IMR-90 (cell line): Measurements from ENCODE around the gene CAMTA1. TPM values are rescaled to one million over a fixed set of nuclear protein-coding genes. Genes with fewer than 3 reads are reported as not detected.

Source experiments
- ATAC-seq: fragments of 200-7000 bp; cut with Tn5 transposase; 2 replicates; pipeline ENCODE4 v1.9.1; 2020; ENCODE audit warnings: low read depth, mild to moderate bottlenecking, moderate library complexity
- BruUV-seq: library from RNA; stranded (reverse); fragments of 400-500 nt; replicated peaks from 2 replicates; lab custom pipeline; 2021; lab: Mats Ljungman, UMichigan
- CTCF ChIA-PET: fragments of 300-600 bp; formaldehyde crosslinking; extraction: SDS; loops from one replicate; lab custom pipeline; 2021; ENCODE audit warnings: antibody characterized with exemption; lab: Yijun Ruan, JAX
- POLR2A ChIA-PET: fragments of 300-600 bp; sonication (Branson Sonifier 250); formaldehyde crosslinking; loops from one replicate; lab custom pipeline; 2022; ENCODE audit warnings: antibody characterized with exemption; ENCODE audit not compliant: unreplicated experiment; lab: Charles Lee
- DNase-seq: peaks from one replicate; pipeline ENCODE4 v3.0.0; 2013
- H2AFZ ChIP-seq: replicated peaks from 2 replicates; pipeline ENCODE3; 2013; ENCODE audit warnings: low read length, mild to moderate bottlenecking; ENCODE audit not compliant: poor library complexity
- H2AK5ac ChIP-seq: 2 replicates; pipeline ENCODE4 v1.6.1; 2013; ENCODE audit warnings: low read depth, low read length, inconsistent platforms
- H2AK9ac ChIP-seq: replicated peaks from 2 replicates; pipeline ENCODE3; 2013; ENCODE audit warnings: mild to moderate bottlenecking, low read depth, low read length, moderate library complexity; ENCODE audit not compliant: poor library complexity
- H2BK120ac ChIP-seq: 2 replicates; pipeline ENCODE4 v1.6.1; 2013; ENCODE audit warnings: low read depth, low read length, inconsistent platforms
- H2BK15ac ChIP-seq: 3 replicates; pipeline ENCODE4 v1.6.1; 2013; ENCODE audit warnings: low read depth, low read length, inconsistent platforms
- H2BK20ac ChIP-seq: 2 replicates; pipeline ENCODE4 v1.6.1; 2013; ENCODE audit warnings: low read depth, mild to moderate bottlenecking, inconsistent platforms, low read length, moderate library complexity
- H2BK5ac ChIP-seq: 2 replicates; pipeline ENCODE4 v1.6.1; 2013; ENCODE audit warnings: mild to moderate bottlenecking, low read depth, low read length, inconsistent platforms; ENCODE audit not compliant: poor library complexity, severe bottlenecking
- H3K14ac ChIP-seq: replicated peaks from 2 replicates; pipeline ENCODE4 v1.6.1; 2013; ENCODE audit warnings: low read depth, low read length, inconsistent platforms
- H3K18ac ChIP-seq: 2 replicates; pipeline ENCODE4 v1.6.1; 2013; ENCODE audit warnings: low read depth, low read length, control low read depth
- H3K23ac ChIP-seq: 2 replicates; pipeline ENCODE4 v1.6.1; 2013; ENCODE audit warnings: low read depth, low read length, inconsistent platforms
- H3K27ac ChIP-seq: 2 replicates; pipeline ENCODE4 v1.5.1; 2013; ENCODE audit warnings: mild to moderate bottlenecking, control low read depth, low read length; ENCODE audit not compliant: insufficient read depth
- H3K27me3 ChIP-seq: 2 replicates; pipeline ENCODE4 v1.6.1; 2013; ENCODE audit warnings: low read length; ENCODE audit not compliant: control insufficient read depth, insufficient read depth
- H3K36me3 ChIP-seq: 2 replicates; pipeline ENCODE4 v1.6.1; 2013; ENCODE audit warnings: low read length, mixed read lengths; ENCODE audit not compliant: control insufficient read depth, insufficient read depth
- H3K4ac ChIP-seq: 2 replicates; pipeline ENCODE4 v1.6.1; 2013; ENCODE audit warnings: low read depth, low read length, inconsistent platforms
- H3K4me1 ChIP-seq: 2 replicates; pipeline ENCODE4 v1.6.1; 2013; ENCODE audit warnings: low read length, mixed read lengths; ENCODE audit not compliant: control insufficient read depth, insufficient read depth
- H3K4me2 ChIP-seq: 2 replicates; pipeline ENCODE4 v1.6.1; 2013; ENCODE audit warnings: low read depth, mild to moderate bottlenecking, control low read depth, low read length, moderate library complexity
- H3K4me3 ChIP-seq: 2 replicates; pipeline ENCODE4 v1.5.1; 2013; ENCODE audit warnings: low read depth, mild to moderate bottlenecking, control low read depth, low read length, moderate library complexity; ENCODE audit not compliant: insufficient read depth
- H3K56ac ChIP-seq: 2 replicates; pipeline ENCODE4 v1.6.1; 2013; ENCODE audit warnings: low read length, inconsistent platforms; ENCODE audit not compliant: insufficient read depth; ENCODE audit errors: extremely low read depth
- H3K79me1 ChIP-seq, 2 experiments: 2 replicates each; pipeline ENCODE4 v1.6.1; 2013; ENCODE audit warnings: low read length in 2 of 2, inconsistent platforms in 1 of 2, low read depth in 1 of 2
- H3K9ac ChIP-seq: 2 replicates; pipeline ENCODE4 v1.6.1; 2013; ENCODE audit warnings: low read depth, low read length, control low read depth
- H3K9me1 ChIP-seq: 2 replicates; pipeline ENCODE4 v1.6.1; 2013; ENCODE audit warnings: low read length, inconsistent platforms; ENCODE audit not compliant: insufficient read depth
- H3K9me3 ChIP-seq: 2 replicates; pipeline ENCODE4 v1.6.1; 2013; ENCODE audit warnings: low read length; ENCODE audit not compliant: control insufficient read depth, insufficient read depth
- H4K20me1 ChIP-seq: 2 replicates; pipeline ENCODE4 v1.6.1; 2013; ENCODE audit warnings: low read length, inconsistent platforms; ENCODE audit not compliant: insufficient read depth
- H4K5ac ChIP-seq: 2 replicates; pipeline ENCODE4 v1.6.1; 2013; ENCODE audit warnings: mild to moderate bottlenecking, low read depth, low read length, control low read depth
- H4K8ac ChIP-seq, 2 experiments: 2 replicates each; pipeline ENCODE4 v1.6.1; 2013; ENCODE audit warnings: low read depth in 2 of 2, low read length in 2 of 2, control low read depth in 1 of 2, inconsistent platforms in 1 of 2
- H4K91ac ChIP-seq: 2 replicates; pipeline ENCODE4 v1.6.1; 2013; ENCODE audit warnings: low read depth, low read length, inconsistent platforms; ENCODE audit not compliant: insufficient read depth
- BHLHE40 ChIP-seq: fragments of 150-350 bp; IDR thresholded peaks from 2 replicates; pipeline ENCODE4 v1.6.1; 2016; ENCODE audit warnings: mild to moderate bottlenecking, low read depth, low read length
- CEBPB ChIP-seq: IDR thresholded peaks from 2 replicates; pipeline ENCODE4 v1.6.1; 2012; ENCODE audit warnings: low read depth, low read length, improper control_type of control experiment
- CHD1 ChIP-seq: IDR thresholded peaks from 2 replicates; pipeline ENCODE4 v1.6.1; 2012; ENCODE audit warnings: low read depth, low read length, improper control_type of control experiment
- FOS ChIP-seq: fragments of 150-350 bp; IDR thresholded peaks from 2 replicates; pipeline ENCODE4 v1.6.1; 2016; ENCODE audit warnings: low read depth, low read length
- MAFK ChIP-seq: IDR thresholded peaks from 2 replicates; pipeline ENCODE4 v1.6.1; 2012; ENCODE audit warnings: low read depth, low read length, improper control_type of control experiment
- MAZ ChIP-seq: IDR thresholded peaks from 2 replicates; pipeline ENCODE4 v1.6.1; 2012; ENCODE audit warnings: low read depth, mild to moderate bottlenecking, low read length, improper control_type of control experiment, moderate library complexity, borderline replicate concordance
- MXI1 ChIP-seq: IDR thresholded peaks from 2 replicates; pipeline ENCODE4 v1.6.1; 2012; ENCODE audit warnings: low read depth, mild to moderate bottlenecking, low read length, moderate library complexity, borderline replicate concordance
- NFE2L2 ChIP-seq: fragments of 150-350 bp; IDR thresholded peaks from 2 replicates; pipeline ENCODE4 v1.6.1; 2016; ENCODE audit warnings: low read depth, mild to moderate bottlenecking, low read length
- POLR2A ChIP-seq: IDR thresholded peaks from 2 replicates; pipeline ENCODE4 v1.6.1; 2012; ENCODE audit warnings: mild to moderate bottlenecking, low read depth, low read length
- RAD21 ChIP-seq: IDR thresholded peaks from 2 replicates; pipeline ENCODE4 v1.6.1; 2012; ENCODE audit warnings: low read length, improper control_type of control experiment
- RCOR1 ChIP-seq: IDR thresholded peaks from 2 replicates; pipeline ENCODE4 v1.6.1; 2012; ENCODE audit warnings: mild to moderate bottlenecking, low read length, improper control_type of control experiment; ENCODE audit not compliant: insufficient replicate concordance
- RFX5 ChIP-seq: IDR thresholded peaks from 2 replicates; pipeline ENCODE4 v1.8.0; 2012; ENCODE audit warnings: low read depth, mild to moderate bottlenecking, low read length, moderate library complexity
- SMC3 ChIP-seq: fragments of 150-350 bp; IDR thresholded peaks from 2 replicates; pipeline ENCODE4 v1.6.1; 2016; ENCODE audit warnings: low read depth, mild to moderate bottlenecking, antibody characterized with exemption, low read length, moderate library complexity
- WGBS, 2 experiments: methylation state at CpG; one replicate each; pipeline versions ENCODE4 v1.1.5 to v1.1.7; 2013; ENCODE audit warnings: missing lambda C conversion rate in 2 of 2; ENCODE audit not compliant: insufficient read length in 1 of 2; ENCODE audit errors: extremely low coverage in 2 of 2; 5-methylcytosine and 5-hydroxymethylcytosine counted together
- dilution Hi-C: fragments of 300-500 bp; cut with HindIII; formaldehyde crosslinking; loops from one replicate; pipeline ENCODE4 v1.14.3; 2018; ENCODE audit warnings: low sequenced_read_pairs; ENCODE audit not compliant: unreplicated experiment
- in situ Hi-C: fragments of 300-500 bp; cut with MboI; formaldehyde crosslinking; loops from 3 replicates; pipeline ENCODE4 v1.14.3; 2019; ENCODE audit warnings: low sequenced_read_pairs, inconsistent platforms, mixed read lengths
- intact Hi-C: fragments of 100-400 bp; cut with micrococcal nuclease; formaldehyde crosslinking; loops from 2 replicates; pipeline ENCODE4 v1.10.0; 2022
- polyA plus RNA-seq, 3 experiments: library from polyadenylated mRNA; depleted of rRNA; stranded (reverse); fragments of >200 nt; gene quantifications; 2 replicates each; pipeline ENCODE4 v1.2.3, GENCODE V29; 2012; ENCODE audit warnings: low replicate concordance in 1 of 3
- total RNA-seq: library from RNA; depleted of rRNA; stranded (reverse); fragments of >200 nt; gene quantifications from 2 replicates; pipeline ENCODE4 v1.2.3, GENCODE V29; 2012
- TF ChIP-seq, protein P1 (sequence below): conservative IDR thresholded peaks from 2 replicates; pipeline ENCODE4 v1.5.1; 2012; ENCODE audit warnings: mild to moderate bottlenecking, low read depth, low read length, improper control_type of control experiment
- TF ChIP-seq, protein P2 (sequence below): fragments of 150-350 bp; IDR thresholded peaks from 2 replicates; pipeline ENCODE4 v1.6.1; 2017; ENCODE audit warnings: mild to moderate bottlenecking, antibody characterized with exemption, low read length, low read depth
- TF ChIP-seq, protein P3 (sequence below): fragments of 150-350 bp; IDR thresholded peaks from 2 replicates; pipeline ENCODE4 v1.6.1; 2016; ENCODE audit warnings: low read depth, mild to moderate bottlenecking, low read length, moderate library complexity, borderline replicate concordance

CAMTA1 gene
- total and polyA plus RNA-seq, 2 of the 4 experiments (the other 2 are of a cell fraction): 35.5 to 74.3 TPM

DNA sequence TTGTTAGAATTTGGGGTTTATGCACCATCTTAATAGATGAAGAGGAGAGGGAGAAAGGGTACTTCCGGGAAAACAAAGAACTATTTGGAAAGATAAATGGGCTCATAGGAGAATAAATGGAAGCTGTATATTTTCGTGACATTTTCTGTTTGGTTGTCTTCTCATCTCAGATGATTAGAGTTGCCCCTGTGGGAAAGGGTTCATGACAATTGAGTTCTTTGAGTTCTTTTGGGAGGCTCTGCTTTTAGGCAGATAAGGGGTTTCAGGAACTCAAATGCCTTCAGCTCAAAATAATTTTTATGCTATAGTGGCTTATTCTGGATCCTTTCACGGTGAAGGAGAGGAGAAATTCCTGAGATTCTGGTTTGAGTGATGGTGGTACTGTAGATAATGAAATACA is 63.6 kb downstream of the CAMTA1 start:
- no peak overlapping the region for H2BK15ac ChIP-seq
- WGBS, 2 experiments: 86% methylated on average over 1 of the region's 3 CpGs; no CpG with 5 or more reads in 1 of the 2 experiments

More for the DNA sequence above, 63.6 kb downstream of the CAMTA1 start:
- no TSS peak for BruUV-seq
- Histone ChIP-seq H3K4ac (no peak overlapping the region), H3K36me3 (peaks cover 6% of the 10 kb centered on the region), H2BK20ac (no peak overlapping the region), H3K27me3 (no peaks in the 10 kb centered on the region), H4K5ac (no peak overlapping the region), H3K9ac (no peak overlapping the region), H3K4me2 (no peak overlapping the region), H3K27ac (no peak overlapping the region), H2AK5ac (no peak overlapping the region), H3K4me3 (no peak overlapping the region), H2BK120ac (no peak overlapping the region), H3K56ac (no peak overlapping the region), H2AK9ac (no peak overlapping the region), H3K23ac (no peak overlapping the region), H4K91ac (no peak overlapping the region), H3K9me3 (no peaks in the 10 kb centered on the region), H4K8ac (no peak overlapping the region), H3K18ac (no peak overlapping the region), H3K79me1 (peaks cover 15 to 29% of the 10 kb centered on the region in 2 experiments), H3K14ac (no peak overlapping the region), H3K4me1 (0 out of 2 replicates have a peak, but pooled peaks cover 2% of the 10 kb centered on the region), H3K9me1 (no peaks in the 10 kb centered on the region), H4K20me1 (0 out of 2 replicates have a peak, but pooled peaks cover 3% of the 10 kb centered on the region), H2AFZ (no peak overlapping the region), H2BK5ac (no peak overlapping the region)
- dilution Hi-C loops: no loop called here
- intact Hi-C loops: loop anchor here (2.0 kb wide), 1 partner anchor 30 kb away; no protein-coding TSS in a partner anchor
- in situ Hi-C loops: no loop called here
- CTCF ChIA-PET: interaction anchor here (0.7 to 1.1 kb wide), 2 partner anchors 41 to 218 kb away, joined by 3 read pairs; no protein-coding TSS in a partner anchor
- POLR2A ChIA-PET: no interaction called here
- no peak for DNase-seq
- no peak for ATAC-seq
- TF ChIP-seq NFE2L2 (no peak), CHD1 (no peak), RAD21 (no peak), POLR2A (no peak), MAZ (no peak), BHLHE40 (no peak), SMC3 (no peak), FOS (no peak), MXI1 (no peak), RCOR1 (no peak), CEBPB (no peak), RFX5 (no peak), MAFK (no peak)
- TF ChIP-seq, protein P1, sequence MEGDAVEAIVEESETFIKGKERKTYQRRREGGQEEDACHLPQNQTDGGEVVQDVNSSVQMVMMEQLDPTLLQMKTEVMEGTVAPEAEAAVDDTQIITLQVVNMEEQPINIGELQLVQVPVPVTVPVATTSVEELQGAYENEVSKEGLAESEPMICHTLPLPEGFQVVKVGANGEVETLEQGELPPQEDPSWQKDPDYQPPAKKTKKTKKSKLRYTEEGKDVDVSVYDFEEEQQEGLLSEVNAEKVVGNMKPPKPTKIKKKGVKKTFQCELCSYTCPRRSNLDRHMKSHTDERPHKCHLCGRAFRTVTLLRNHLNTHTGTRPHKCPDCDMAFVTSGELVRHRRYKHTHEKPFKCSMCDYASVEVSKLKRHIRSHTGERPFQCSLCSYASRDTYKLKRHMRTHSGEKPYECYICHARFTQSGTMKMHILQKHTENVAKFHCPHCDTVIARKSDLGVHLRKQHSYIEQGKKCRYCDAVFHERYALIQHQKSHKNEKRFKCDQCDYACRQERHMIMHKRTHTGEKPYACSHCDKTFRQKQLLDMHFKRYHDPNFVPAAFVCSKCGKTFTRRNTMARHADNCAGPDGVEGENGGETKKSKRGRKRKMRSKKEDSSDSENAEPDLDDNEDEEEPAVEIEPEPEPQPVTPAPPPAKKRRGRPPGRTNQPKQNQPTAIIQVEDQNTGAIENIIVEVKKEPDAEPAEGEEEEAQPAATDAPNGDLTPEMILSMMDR: no peak
- TF ChIP-seq, protein P2, sequence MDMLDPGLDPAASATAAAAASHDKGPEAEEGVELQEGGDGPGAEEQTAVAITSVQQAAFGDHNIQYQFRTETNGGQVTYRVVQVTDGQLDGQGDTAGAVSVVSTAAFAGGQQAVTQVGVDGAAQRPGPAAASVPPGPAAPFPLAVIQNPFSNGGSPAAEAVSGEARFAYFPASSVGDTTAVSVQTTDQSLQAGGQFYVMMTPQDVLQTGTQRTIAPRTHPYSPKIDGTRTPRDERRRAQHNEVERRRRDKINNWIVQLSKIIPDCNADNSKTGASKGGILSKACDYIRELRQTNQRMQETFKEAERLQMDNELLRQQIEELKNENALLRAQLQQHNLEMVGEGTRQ: no peak
- TF ChIP-seq, protein P3, sequence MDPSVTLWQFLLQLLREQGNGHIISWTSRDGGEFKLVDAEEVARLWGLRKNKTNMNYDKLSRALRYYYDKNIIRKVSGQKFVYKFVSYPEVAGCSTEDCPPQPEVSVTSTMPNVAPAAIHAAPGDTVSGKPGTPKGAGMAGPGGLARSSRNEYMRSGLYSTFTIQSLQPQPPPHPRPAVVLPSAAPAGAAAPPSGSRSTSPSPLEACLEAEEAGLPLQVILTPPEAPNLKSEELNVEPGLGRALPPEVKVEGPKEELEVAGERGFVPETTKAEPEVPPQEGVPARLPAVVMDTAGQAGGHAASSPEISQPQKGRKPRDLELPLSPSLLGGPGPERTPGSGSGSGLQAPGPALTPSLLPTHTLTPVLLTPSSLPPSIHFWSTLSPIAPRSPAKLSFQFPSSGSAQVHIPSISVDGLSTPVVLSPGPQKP: no peak
